ENCODE data around the gene SYT13. TPM values are rescaled to one million over a fixed set of nuclear protein-coding genes. Genes with fewer than 3 reads are reported as not detected.

Gene SYT13
- total and polyA plus RNA-seq, 2 donors (not counting 3 experiments of a cell fraction or from before 2014, with no cell fraction given), result not detected

- Histone ChIP-seq H3K4me3 (replicated peaks in 1 of 3; ENCODE audit: insufficient read depth in 1 of 3, low read depth in 1 of 3, low read length in 3 of 3) (no peak overlapping the region), H3K9me1 (replicated peaks; ENCODE audit: control insufficient read depth, extremely low read depth, insufficient read depth, low read length) (no peaks in the 10 kb centered on the region), H3K4me1 (ENCODE audit: control insufficient read depth, extremely low read depth, insufficient read depth, low read length) (no peaks in the 10 kb centered on the region), H3K36me3 (ENCODE audit: control insufficient read depth in 2 of 2, extremely low read depth in 1 of 2, insufficient read depth in 2 of 2, low read length in 2 of 2) (no peaks in the 10 kb centered on the region), H2AFZ (ENCODE audit: low read depth, low read length) (no peak overlapping the region), H4K20me1 (replicated peaks; ENCODE audit: control insufficient read depth, extremely low read depth, insufficient read depth, low read length) (no peaks in the 10 kb centered on the region), H3K9me3 (replicated peaks; ENCODE audit: control insufficient read depth, insufficient read depth, low read length) (no peaks in the 10 kb centered on the region), H3K27ac (ENCODE audit: insufficient read depth, low read depth, low read length) (no peak overlapping the region), H3K9ac (replicated peaks; ENCODE audit: extremely low read depth, insufficient read depth, low read length) (no peak overlapping the region), H3K79me2 (ENCODE audit: control insufficient read depth, insufficient read depth, low read length) (no peaks in the 10 kb centered on the region), H3K4me2 (ENCODE audit: insufficient read depth, low read length) (no peak overlapping the region), H3K27me3 (ENCODE audit: control insufficient read depth in 2 of 2, insufficient read depth in 2 of 2, low read length in 2 of 2) (peaks cover 54 to 71% of the 10 kb centered on the region in 2 experiments)
- ChIA-PET POLR2A (no interaction called here), CTCF (interaction anchor here (1.3 to 13.4 kb wide), 4 partner anchors 36 to 361 kb away, joined by 4 to 242 read pairs (median 12); no protein-coding TSS in a partner anchor)
- dilution Hi-C loops (cut with MboI; ENCODE audit: extremely low pct_ligation_motif_present, low sequenced_read_pairs), result no loop called here
- intact Hi-C loops (cut with micrococcal nuclease), result no loop called here
- FAIRE-seq (no peak), DNase-seq (ENCODE audit: low read depth, low spot score) (no peak)
- no TSS peak for BruUV-seq (replicated peaks)
- TF ChIP-seq FOS (IDR thresholded peaks at IDR 0.05; ENCODE audit: borderline replicate concordance, insufficient read depth, low read length) (no peak), POLR2A (IDR thresholded peaks at IDR 0.05; ENCODE audit: low read depth, low read length) (no peak), JUN (IDR thresholded peaks at IDR 0.05; ENCODE audit: borderline replicate concordance, insufficient read depth, insufficient read length, low read depth) (no peak), EZH2 (IDR thresholded peaks at IDR 0.05; ENCODE audit: borderline replicate concordance, low read depth, low read length, severe bottlenecking) (no peak), GATA2 (IDR thresholded peaks at IDR 0.05; ENCODE audit: insufficient read depth, insufficient read length, low read depth, low read length) (no peak), POLR2AphosphoS5 (IDR thresholded peaks at IDR 0.05; ENCODE audit: insufficient read depth, low read depth, low read length) (no peak), MAX (IDR thresholded peaks at IDR 0.05; ENCODE audit: insufficient read depth, insufficient read length) (no peak), CTCF (IDR thresholded peaks at IDR 0.05; ENCODE audit: extremely low read depth in 1 of 2, insufficient read depth in 1 of 2, low read depth in 1 of 2, low read length in 2 of 2) (no peak), MYC (IDR thresholded peaks at IDR 0.05; ENCODE audit: low read depth, low read length) (no peak)
Measured at GRCh38 chr11:45288339-45288738, 2.2 kb upstream of the SYT13 start.
